Renal pelvis (tissue), 4 donors: ENCODE results near the gene ERBB4. TPM values are rescaled to one million over a fixed set of nuclear protein-coding genes. Genes with fewer than 3 reads are reported as not detected.

Experiments used
- DNase-seq: peaks from one replicate; pipeline ENCODE4 v3.0.0-alpha.2; 2013
- polyA plus RNA-seq, 3 donors: library from polyadenylated mRNA; unstranded; fragments of 120-200 nt; gene quantifications; one replicate each; pipeline ENCODE4 v1.2.1, GENCODE V29; 2013; ENCODE audit not compliant: insufficient read length in 3 of 3

Gene ERBB4
- polyA plus RNA-seq, 3 donors = 40.0 to 57.4 (median 49.7) TPM

DNA sequence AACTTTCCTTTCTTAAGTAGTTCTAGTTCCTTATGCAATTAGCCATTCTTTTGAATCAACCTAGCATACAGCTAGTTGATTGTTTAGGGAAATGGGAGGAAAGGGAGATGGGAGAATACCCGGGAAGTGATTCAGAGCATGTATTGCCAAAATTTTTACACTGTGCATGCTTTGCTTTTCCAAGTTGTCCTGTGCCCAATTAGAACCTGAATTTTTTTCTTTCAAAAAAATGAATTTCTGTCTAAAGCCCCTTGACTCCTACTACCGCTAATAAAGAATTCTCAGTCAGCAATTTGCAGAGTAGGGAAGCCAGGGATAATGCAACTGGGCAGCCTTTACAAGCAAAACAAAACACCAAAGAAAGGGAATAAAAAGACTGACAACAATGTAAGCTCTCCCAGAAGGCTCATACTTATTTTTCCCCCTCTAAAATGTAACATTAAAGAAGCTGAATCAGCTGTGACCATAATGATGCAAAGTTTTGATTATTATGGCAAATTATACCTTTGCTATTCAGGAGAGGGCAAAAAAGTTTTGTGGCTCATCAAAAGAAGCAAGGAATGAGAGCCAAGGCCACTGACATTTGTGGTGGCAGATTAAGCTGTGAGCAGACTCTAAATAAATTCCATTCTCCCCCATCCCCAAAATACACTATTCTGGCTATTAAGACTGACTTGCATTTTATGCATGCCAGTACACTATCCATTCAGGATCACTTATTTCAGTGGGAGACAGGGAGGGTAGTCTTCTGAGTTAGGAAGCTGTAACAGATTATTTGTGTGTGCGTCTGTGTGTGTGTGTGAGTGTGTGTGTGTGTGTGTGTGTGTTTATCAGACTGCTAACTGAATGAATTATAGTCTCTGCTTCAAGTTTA lies 174.3 kb downstream of the ERBB4 start:
- DNase-seq = no peak

DNA sequence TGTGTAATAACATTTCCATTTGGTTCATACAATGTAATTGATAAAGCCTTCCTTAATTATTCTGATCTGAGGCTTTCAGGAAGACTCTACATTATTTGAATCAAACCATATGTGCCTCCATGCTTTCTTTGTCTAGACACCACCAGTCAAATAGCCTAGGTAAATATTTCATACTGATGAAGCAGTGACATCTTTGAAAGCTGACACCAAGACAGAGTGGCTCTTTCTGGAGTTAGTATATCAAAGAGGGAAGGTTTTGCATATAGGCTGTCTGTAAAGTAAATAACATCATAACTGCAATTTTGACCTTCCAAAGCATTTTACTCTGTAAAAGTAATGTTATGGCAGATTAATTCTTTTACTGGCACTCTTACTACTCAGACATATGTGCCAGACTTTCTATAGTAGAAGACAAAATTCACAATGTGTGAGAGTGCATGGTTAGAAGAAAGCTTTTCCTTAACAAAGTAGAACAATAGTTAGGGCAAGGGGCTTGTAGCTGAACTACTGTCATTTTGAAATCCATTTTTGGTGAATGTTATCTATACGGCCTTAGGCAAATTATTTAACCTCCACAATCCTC lies 177.3 kb downstream of the ERBB4 start:
- no peak for DNase-seq

DNA sequence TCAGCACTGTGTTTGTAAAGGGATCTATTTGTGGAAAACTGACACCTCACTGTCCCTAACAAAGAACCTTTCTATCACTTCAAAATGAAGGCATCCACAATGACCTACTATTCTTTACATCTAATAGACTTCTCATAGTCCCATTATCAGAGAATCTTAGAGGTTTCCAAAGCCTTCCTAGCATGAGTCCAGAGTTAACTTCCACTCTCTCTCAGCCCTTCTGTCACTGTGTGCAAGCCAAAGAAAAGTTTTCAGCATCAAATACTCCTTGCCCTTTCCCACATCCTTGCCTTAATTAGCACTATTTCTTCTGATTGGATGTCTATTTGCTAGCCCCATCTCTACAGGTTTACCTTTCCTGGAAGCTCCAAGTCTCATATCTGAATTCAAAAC lies 178.5 kb downstream of the ERBB4 start:
- DNase-seq = no peak

GRCh38 chr2:212359425-212360067 lies 179.1 kb downstream of the ERBB4 start:
- DNase-seq = no peak

DNA sequence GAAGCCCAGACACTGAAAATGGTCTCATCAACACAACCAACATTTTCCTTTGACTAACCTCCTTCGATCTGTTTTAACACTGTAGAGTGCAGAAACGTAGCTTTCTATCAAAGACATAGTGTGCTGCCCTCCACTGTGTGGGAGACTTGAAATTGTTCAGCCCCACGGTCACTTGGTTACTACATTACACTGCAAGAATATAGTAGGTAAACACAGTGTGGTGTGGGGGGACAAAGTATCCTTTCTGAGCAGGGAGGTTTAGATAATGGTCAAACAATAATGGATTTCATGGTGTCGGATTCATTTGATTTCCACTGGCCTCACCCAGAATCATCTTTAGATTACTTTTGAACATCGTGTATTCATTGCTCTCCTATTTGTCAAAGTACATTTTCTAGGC lies 181.0 kb downstream of the ERBB4 start:
- DNase-seq = no peak

- no peak for DNase-seq
Observed at GRCh38 chr2:212354382-212354781, 184.2 kb downstream of the ERBB4 start.

GRCh38 chr2:212348501-212348900 lies 190.1 kb downstream of the ERBB4 start:
- no peak for DNase-seq

GRCh38 chr2:212346865-212347264 lies 191.7 kb downstream of the ERBB4 start:
- no peak for DNase-seq

GRCh38 chr2:212345966-212346365 lies 192.6 kb downstream of the ERBB4 start:
- DNase-seq = no peak

GRCh38 chr2:212344131-212344530 lies 194.5 kb downstream of the ERBB4 start:
- DNase-seq = no peak

GRCh38 chr2:212343167-212343566 lies 195.4 kb downstream of the ERBB4 start:
- no peak for DNase-seq

DNA sequence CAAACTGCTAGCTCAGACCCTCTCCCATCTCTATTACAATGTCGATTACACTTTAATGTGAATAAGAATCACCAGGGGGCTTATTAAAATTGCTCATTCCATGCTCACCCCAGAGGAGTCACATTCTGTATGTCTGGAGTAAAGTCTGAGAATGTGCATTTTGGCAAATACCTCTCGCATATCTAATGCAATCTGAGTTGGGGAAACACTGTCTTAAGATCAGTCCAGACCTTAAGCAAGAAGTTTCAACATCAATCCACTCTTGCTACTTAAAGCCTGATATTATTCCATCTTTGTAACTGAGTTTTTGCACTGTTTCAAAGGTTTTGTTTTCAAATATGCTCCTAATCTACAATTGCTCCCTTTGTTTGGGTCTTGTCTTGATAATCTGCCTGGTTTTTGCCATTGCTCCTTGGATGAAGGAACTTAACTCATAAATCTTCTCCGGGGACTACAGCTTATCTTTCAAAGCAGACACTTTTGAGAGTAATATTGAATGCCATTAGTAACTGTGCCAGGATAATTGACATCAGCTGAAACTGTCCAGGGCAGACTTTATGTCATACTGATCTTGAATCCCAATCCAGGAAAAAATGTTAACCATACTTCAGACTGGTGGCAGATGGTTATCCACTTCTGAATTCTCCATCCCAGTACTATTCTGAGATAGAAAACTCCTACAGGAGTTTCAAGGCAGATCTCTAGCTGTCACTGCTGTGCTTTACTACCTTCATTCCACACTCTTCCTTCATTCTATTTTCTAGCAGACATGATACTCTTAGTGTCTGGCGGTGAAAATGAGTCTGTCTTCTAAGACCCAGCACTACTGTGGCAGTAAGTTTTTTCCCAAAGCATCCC lies 200.9 kb downstream of the ERBB4 start:
- DNase-seq = no peak

DNA sequence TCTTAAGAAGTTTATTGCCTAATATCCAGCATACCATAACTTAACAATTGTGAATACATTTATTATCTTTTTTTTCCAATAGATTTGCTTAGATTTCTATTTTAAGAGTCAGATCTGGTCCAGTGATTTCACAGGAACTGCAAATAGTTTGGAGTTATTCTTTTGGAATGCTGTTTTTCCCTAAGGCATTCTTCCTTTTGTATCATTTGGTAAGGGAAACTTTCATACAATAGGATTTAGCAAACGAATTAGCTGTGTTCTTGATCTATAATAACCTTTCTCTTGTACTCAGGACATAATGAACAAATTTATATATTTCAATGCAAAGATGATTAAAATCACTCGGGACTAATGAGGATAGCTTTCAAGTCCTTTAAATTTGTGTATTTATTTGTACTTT lies 201.6 kb downstream of the ERBB4 start:
- no peak for DNase-seq

GRCh38 chr2:212330263-212330662 lies 208.3 kb downstream of the ERBB4 start:
- no peak for DNase-seq

- no peak for DNase-seq
Observed at GRCh38 chr2:212328712-212329496, 209.7 kb downstream of the ERBB4 start.

- no peak for DNase-seq
Observed at GRCh38 chr2:212328136-212328535, 210.5 kb downstream of the ERBB4 start.

GRCh38 chr2:212327171-212327809 lies 211.3 kb downstream of the ERBB4 start:
- no peak for DNase-seq

GRCh38 chr2:212318636-212319035 lies 220.0 kb downstream of the ERBB4 start:
- DNase-seq = no peak

- no peak for DNase-seq
Observed at GRCh38 chr2:212314680-212315079, 223.9 kb downstream of the ERBB4 start.

DNA sequence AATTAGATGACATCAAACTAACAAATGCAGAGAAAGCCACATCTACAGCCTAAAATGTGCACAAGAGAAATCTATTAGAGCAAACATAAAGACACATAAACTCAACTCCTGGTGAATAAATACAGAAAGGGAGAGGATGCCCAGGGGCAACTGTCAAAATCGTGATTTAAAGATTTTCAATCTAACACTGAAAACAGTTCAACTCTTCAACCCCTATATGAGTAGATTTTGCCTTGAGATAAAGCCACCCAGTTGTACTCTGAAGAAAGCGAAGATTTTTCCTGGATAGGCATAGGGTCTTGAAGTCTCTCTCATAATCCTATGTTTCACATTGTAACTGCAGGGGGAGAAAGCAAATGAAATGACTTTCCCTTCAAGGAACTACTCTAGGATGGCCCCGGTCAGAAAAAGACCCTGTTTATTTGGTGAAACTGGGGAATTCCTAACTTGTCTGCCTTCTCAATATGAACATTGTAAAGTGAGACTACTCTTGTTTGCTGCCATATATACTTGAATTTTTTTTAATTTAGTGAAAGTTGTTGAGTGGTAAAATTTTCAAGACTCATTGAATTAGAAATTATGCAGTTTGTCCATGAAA lies 226.7 kb downstream of the ERBB4 start:
- no peak for DNase-seq
